ENCODE results near the gene CDT1. TPM values are rescaled to one million over a fixed set of nuclear protein-coding genes. Genes with fewer than 3 reads are reported as not detected.

CDT1 gene
- polyA plus RNA-seq (2013) = 19.4 and 19.8 TPM in 2 replicates

DNA sequence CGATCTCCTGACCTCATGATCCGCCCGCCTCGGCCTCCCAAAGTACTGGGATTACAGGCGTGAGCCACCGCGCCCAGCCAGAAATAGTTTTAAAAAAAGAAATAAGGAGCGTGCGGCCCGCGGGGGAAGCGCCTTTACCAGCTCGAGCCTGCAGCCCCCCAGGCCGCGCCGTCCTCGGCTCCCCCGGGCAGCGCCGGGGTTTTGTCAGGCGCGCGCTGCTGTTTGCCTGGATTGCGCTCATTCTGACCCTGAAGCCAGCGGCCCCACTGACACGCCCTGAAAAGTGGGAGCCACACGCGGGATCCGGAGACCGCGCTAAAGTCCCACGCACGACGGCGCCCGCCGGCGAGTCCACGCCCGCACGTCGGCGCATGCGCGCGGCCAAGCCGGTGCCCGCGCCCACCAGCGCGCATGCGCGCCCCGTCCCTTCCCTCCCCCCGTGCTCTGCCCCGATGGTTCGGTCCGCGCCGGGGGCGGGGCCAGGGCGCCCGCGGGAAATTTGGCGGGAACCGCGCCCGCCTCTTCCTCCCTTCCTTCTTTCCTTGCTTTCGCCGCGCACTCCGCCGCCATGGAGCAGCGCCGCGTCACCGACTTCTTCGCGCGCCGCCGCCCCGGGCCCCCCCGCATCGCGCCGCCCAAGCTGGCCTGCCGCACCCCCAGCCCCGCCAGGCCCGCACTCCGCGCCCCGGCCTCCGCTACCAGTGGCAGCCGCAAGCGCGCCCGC lies at the start of gene CDT1:
Gene CDT1, plus strand, starts transcription at position 526 of the 724 bp plus-strand sequence. Its CDS starts 43 bp downstream, at position 569.
- Histone ChIP-seq H4K12ac (ENCODE audit: low read depth, low read length) (peak within 1 kb of the TSS; percentile 93), H3K9me3 (ENCODE audit: insufficient read depth, low read depth, low read length) (peaks cover 2% of the 10 kb centered on the region), H3K14ac (ENCODE audit: low read length) (peak within 1 kb of the TSS; percentile 80), H3K4me1 (ENCODE audit: control insufficient read depth in 1 of 2, insufficient read depth in 2 of 2, low read length in 2 of 2) (peaks cover 8 to 13% of the 10 kb centered on the region in 2 experiments), H2AK5ac (ENCODE audit: low read length) (peak within 1 kb of the TSS; percentile 83), H3K79me2 (ENCODE audit: control insufficient read depth, insufficient read depth, low read length, poor library complexity) (peaks cover 9% of the 10 kb centered on the region), H2BK120ac (ENCODE audit: insufficient read depth, low read length, poor library complexity) (peak within 1 kb of the TSS; percentile 70), H2BK12ac (ENCODE audit: low read length) (no peak within 1 kb of the TSS), H3K27me3 (ENCODE audit: insufficient read depth, low read length) (no peaks in the 10 kb centered on the region), H3K36me3 (ENCODE audit: control insufficient read depth in 1 of 2, insufficient read depth in 2 of 2, low read length in 2 of 2) (peaks cover 35 to 37% of the 10 kb centered on the region in 2 experiments), H3K27ac (ENCODE audit: low read depth, low read length) (peak within 1 kb of the TSS; percentile 63), H4K8ac (ENCODE audit: low read depth, low read length) (peak within 1 kb of the TSS; percentile 94), H2AFZ (ENCODE audit: insufficient read depth, low read length, poor library complexity) (peak within 1 kb of the TSS; percentile 89), H2BK5ac (ENCODE audit: low read depth, low read length, poor library complexity) (peak within 1 kb of the TSS; percentile 66), H3K18ac (ENCODE audit: low read length) (peak within 1 kb of the TSS; percentile 67), H3K9ac (ENCODE audit: low read length) (peak within 1 kb of the TSS; percentile 88), H3K4me2 (ENCODE audit: low read length) (peak within 1 kb of the TSS; percentile 71), H3K4ac (ENCODE audit: low read depth, low read length) (peak within 1 kb of the TSS; percentile 77), H3K4me3 (ENCODE audit: low read depth, low read length) (peak within 1 kb of the TSS; percentile 80), H4K91ac (ENCODE audit: low read depth, low read length) (peak within 1 kb of the TSS; percentile 85), H3K23ac (ENCODE audit: low read length) (no peak within 1 kb of the TSS), H3K79me1 (ENCODE audit: low read length) (peaks cover 9% of the 10 kb centered on the region)
- no CpG with 5 or more reads among the region's 98 CpGs for WGBS (ENCODE audit: extremely low coverage, insufficient coverage, insufficient read length)
- peak; percentile 53 to 88 for DNase-seq

DNA sequence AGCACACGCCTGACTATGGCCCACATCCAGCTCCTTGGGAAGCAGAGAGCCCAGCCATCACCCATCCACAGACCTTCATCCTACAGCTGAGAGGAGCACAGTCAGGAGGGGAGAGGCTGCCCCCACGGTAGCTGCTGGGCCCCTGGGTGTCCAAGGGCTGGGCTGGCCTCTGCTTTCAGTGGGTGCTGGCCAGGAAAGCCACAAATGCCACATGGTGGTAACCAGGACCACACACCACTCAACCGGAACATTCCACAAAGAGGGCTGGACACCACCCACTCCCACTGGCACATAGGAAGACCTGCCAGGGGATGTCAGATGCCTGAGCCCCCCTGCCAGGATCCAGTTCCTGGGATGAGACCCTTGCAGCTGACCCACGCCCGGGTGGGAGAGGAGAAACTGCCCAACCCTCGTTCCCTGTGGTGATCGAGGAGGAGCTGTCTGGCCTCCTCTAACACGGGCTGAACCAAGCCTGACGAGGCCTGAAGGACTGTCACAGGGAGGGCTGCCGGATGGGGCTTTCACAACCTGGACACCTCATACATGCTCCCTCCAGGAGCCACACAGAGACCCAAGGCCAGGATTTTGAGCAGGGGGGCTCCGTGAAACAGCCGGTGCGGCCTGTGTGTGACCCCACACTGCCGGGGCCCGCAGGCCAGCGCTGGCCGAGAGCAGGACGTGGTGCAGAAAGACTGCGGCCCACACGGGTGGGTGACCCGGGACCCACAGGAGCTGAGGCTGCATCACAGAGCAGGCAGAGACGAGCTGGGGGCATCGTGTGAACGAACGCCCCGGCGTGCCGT lies 49.3 kb upstream of the CDT1 start:
- no peak overlapping the region for H3K4me3 ChIP-seq (ENCODE audit: low read depth, low read length)
- peaks cover 5% of the 10 kb centered on the region for H3K9me3 ChIP-seq (ENCODE audit: insufficient read depth, low read depth, low read length)
- H4K91ac ChIP-seq (ENCODE audit: low read depth, low read length) = no peak overlapping the region
- no peak overlapping the region for H2BK12ac ChIP-seq (ENCODE audit: low read length)
- peaks cover 2% of the 10 kb centered on the region for H3K79me2 ChIP-seq (ENCODE audit: control insufficient read depth, insufficient read depth, low read length, poor library complexity)
- no peak overlapping the region for H3K9ac ChIP-seq (ENCODE audit: low read length)
- H3K79me1 ChIP-seq (ENCODE audit: low read length) = no peaks in the 10 kb centered on the region
- H3K14ac ChIP-seq (ENCODE audit: low read length) = no peak overlapping the region
- H3K27ac ChIP-seq (ENCODE audit: low read depth, low read length) = no peak overlapping the region
- peaks cover 4 to 9% of the 10 kb centered on the region in 2 experiments for H3K36me3 ChIP-seq (ENCODE audit: control insufficient read depth in 1 of 2, insufficient read depth in 2 of 2, low read length in 2 of 2)
- peaks cover under 1 to 6% of the 10 kb centered on the region in 2 experiments for H3K4me1 ChIP-seq (ENCODE audit: control insufficient read depth in 1 of 2, insufficient read depth in 2 of 2, low read length in 2 of 2)
- no peak overlapping the region for H3K4ac ChIP-seq (ENCODE audit: low read depth, low read length)
- H2AFZ ChIP-seq (ENCODE audit: insufficient read depth, low read length, poor library complexity) = no peak overlapping the region
- no peak overlapping the region for H4K12ac ChIP-seq (ENCODE audit: low read depth, low read length)
- H2BK5ac ChIP-seq (ENCODE audit: low read depth, low read length, poor library complexity) = no peak overlapping the region
- DNase-seq = no peak
- H2BK120ac ChIP-seq (ENCODE audit: insufficient read depth, low read length, poor library complexity) = no peak overlapping the region
- WGBS (ENCODE audit: extremely low coverage, insufficient coverage, insufficient read length) = no CpG with 5 or more reads among the region's 28 CpGs
- H3K23ac ChIP-seq (ENCODE audit: low read length) = no peak overlapping the region
- no peaks in the 10 kb centered on the region for H3K27me3 ChIP-seq (ENCODE audit: insufficient read depth, low read length)
- no peak overlapping the region for H4K8ac ChIP-seq (ENCODE audit: low read depth, low read length)
- H3K18ac ChIP-seq (ENCODE audit: low read length) = no peak overlapping the region
- peak overlapping the region; percentile 9 for H2AK5ac ChIP-seq (ENCODE audit: low read length)
- no peak overlapping the region for H3K4me2 ChIP-seq (ENCODE audit: low read length)

GRCh38 chr16:88754912-88755744 lies 48.5 kb upstream of the CDT1 start:
- Histone ChIP-seq H3K9me3 (ENCODE audit: insufficient read depth, low read depth, low read length) (peaks cover 5% of the 10 kb centered on the region), H2AK5ac (ENCODE audit: low read length) (no peak overlapping the region), H2BK5ac (ENCODE audit: low read depth, low read length, poor library complexity) (no peak overlapping the region), H3K27me3 (ENCODE audit: insufficient read depth, low read length) (no peaks in the 10 kb centered on the region), H2BK12ac (ENCODE audit: low read length) (no peak overlapping the region), H3K18ac (ENCODE audit: low read length) (no peak overlapping the region), H2AFZ (ENCODE audit: insufficient read depth, low read length, poor library complexity) (no peak overlapping the region), H3K4me2 (ENCODE audit: low read length) (no peak overlapping the region), H3K23ac (ENCODE audit: low read length) (no peak overlapping the region), H3K79me1 (ENCODE audit: low read length) (no peaks in the 10 kb centered on the region), H3K4me3 (ENCODE audit: low read depth, low read length) (no peak overlapping the region), H3K36me3 (ENCODE audit: control insufficient read depth in 1 of 2, insufficient read depth in 2 of 2, low read length in 2 of 2) (peaks cover 4 to 9% of the 10 kb centered on the region in 2 experiments), H3K4me1 (ENCODE audit: control insufficient read depth in 1 of 2, insufficient read depth in 2 of 2, low read length in 2 of 2) (peaks cover 4 to 13% of the 10 kb centered on the region in 2 experiments), H4K12ac (ENCODE audit: low read depth, low read length) (no peak overlapping the region), H4K91ac (ENCODE audit: low read depth, low read length) (no peak overlapping the region), H2BK120ac (ENCODE audit: insufficient read depth, low read length, poor library complexity) (no peak overlapping the region), H3K27ac (ENCODE audit: low read depth, low read length) (no peak overlapping the region), H3K79me2 (ENCODE audit: control insufficient read depth, insufficient read depth, low read length, poor library complexity) (peaks cover 2% of the 10 kb centered on the region), H3K4ac (ENCODE audit: low read depth, low read length) (no peak overlapping the region), H3K14ac (ENCODE audit: low read length) (no peak overlapping the region), H4K8ac (ENCODE audit: low read depth, low read length) (no peak overlapping the region), H3K9ac (ENCODE audit: low read length) (no peak overlapping the region)
- WGBS (ENCODE audit: extremely low coverage, insufficient coverage, insufficient read length) = no CpG with 5 or more reads among the region's 42 CpGs
- peak; percentile 96 to 98 for DNase-seq

Data from trophoblast cell (in vitro differentiated cells and primary cell).